Measurements from ENCODE around the gene CASP5.
"Not testable (repeated sequence)": the region's sequence is repeated elsewhere in the genome, so short reads cannot be mapped to it uniquely, and the experiment has no call there.

The CASP5 gene

DNA sequence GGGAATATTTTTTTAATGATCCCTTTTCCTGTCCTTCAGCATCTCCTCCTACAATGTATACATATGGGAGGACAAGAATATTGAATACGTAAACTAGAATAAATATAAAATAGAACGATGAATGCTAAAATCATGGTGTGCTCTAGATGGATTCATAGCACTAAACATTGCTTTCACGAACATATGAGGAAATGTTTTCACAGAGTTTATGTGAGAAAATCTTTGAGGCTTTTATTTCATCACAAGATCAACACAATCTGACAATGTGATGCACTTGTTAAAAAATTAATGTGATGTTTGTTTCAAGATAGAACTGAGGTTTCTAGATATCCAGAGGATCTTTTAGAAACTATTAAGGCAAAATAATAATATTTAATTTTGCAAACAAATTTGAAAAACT lies 19.2 kb upstream of the CASP5 start:
- no peak overlapping the region for H3K4me3 ChIP-seq (ENCODE audit: control insufficient read depth, low read depth, low read length)
- DNase-seq (ENCODE audit: low read depth) = no peak
- TF ChIP-seq, protein P1, sequence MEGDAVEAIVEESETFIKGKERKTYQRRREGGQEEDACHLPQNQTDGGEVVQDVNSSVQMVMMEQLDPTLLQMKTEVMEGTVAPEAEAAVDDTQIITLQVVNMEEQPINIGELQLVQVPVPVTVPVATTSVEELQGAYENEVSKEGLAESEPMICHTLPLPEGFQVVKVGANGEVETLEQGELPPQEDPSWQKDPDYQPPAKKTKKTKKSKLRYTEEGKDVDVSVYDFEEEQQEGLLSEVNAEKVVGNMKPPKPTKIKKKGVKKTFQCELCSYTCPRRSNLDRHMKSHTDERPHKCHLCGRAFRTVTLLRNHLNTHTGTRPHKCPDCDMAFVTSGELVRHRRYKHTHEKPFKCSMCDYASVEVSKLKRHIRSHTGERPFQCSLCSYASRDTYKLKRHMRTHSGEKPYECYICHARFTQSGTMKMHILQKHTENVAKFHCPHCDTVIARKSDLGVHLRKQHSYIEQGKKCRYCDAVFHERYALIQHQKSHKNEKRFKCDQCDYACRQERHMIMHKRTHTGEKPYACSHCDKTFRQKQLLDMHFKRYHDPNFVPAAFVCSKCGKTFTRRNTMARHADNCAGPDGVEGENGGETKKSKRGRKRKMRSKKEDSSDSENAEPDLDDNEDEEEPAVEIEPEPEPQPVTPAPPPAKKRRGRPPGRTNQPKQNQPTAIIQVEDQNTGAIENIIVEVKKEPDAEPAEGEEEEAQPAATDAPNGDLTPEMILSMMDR (conservative IDR thresholded peaks at IDR 0.05; ENCODE audit: control insufficient read depth, insufficient read depth, low read depth, low read length) = no peak

DNA sequence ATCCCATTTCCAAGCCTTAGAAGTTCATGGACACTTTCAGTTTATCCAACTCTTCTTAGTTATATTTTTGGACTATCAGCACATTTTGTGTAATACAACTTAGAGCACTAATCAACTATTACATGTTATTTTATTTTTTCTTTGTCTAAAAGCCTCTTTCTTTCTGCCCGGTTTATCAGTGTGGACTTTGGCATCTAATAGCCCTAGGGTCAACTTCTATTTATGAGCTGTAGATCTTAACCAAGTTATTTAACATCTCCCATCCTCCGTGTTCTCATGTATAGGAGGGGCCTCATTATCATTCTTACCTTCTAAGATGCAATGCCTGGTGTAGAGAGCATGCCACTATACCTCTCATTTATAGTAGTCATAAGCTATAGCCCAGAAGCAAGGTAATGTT lies 17.7 kb upstream of the CASP5 start:
- DNase-seq (ENCODE audit: low read depth) = no peak
- no peak overlapping the region for H3K4me3 ChIP-seq (ENCODE audit: control insufficient read depth, low read depth, low read length)
- TF ChIP-seq, protein P1 (conservative IDR thresholded peaks at IDR 0.05; ENCODE audit: control insufficient read depth, insufficient read depth, low read depth, low read length) = no peak

DNA sequence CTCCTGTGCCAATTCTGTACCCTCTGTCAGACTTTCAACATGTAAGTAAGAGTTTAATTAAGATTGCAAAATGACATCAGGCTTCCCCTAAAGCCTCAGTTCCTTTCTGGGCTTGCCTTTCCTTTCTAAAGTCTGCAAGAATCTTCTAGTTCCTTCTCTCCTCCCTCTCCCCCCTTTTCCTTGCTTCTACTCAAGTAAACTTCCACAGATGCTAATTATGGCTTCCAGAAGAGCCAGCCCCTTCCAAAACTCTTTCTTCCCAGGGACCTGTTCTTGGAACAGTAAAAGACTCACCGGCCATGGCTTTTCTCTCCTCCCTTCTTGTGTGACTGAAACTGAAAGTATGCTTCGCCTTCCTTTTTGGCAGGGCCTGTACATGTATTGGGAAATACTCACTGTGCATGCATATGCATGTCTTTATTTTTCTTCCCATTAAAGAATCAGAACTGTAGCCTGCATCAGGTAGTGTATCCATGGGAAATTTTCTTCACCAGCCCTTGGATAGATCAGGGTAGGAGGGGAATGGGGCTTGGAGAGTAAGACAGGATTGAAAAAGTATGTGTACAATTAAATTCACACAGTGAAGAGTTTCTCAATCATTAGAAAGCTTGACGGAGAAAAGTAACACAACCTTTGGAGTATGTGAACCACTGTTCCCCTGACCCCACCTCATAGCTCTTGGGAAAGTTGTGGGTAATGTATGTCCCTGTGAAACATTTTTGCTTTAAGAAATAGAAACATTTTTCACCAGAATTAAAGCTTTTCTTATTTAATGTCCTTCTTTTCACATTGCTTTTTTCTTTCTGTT lies 12.0 kb upstream of the CASP5 start, which contains the start of gene CASP1:
Gene CASP1, minus strand, starts transcription at position 332 of the 808 bp plus-strand sequence. Its CDS starts 31 bp downstream, at position 301.
- TF ChIP-seq, protein P1 (conservative IDR thresholded peaks at IDR 0.05; ENCODE audit: control insufficient read depth, insufficient read depth, low read depth, low read length) = no peak
- peak within 1 kb of the TSS; percentile 25 for H3K4me3 ChIP-seq (ENCODE audit: control insufficient read depth, low read depth, low read length)
- peak; percentile 83 for DNase-seq (ENCODE audit: low read depth)

DNA sequence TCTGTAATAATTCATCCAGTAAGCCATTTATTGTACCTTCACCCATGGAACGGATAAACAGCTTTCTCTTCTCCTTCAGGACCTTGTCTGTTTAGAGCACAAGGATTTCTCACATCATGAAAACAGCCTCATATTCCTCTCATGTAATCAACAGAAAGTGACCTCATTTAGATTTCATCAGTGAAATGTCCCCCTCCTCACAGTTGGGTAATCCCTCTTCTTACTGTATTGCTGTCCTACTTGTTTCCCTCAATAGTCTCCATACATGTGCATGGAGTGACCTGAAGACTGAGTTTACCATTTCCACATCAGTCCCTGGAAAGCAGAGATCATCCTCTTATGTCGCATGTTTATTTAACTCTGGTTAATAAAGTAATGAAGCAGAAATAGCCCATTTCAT lies 11.4 kb upstream of the CASP5 start:
- H3K4me3 ChIP-seq (ENCODE audit: control insufficient read depth, low read depth, low read length) = not testable (repeated sequence)

DNA sequence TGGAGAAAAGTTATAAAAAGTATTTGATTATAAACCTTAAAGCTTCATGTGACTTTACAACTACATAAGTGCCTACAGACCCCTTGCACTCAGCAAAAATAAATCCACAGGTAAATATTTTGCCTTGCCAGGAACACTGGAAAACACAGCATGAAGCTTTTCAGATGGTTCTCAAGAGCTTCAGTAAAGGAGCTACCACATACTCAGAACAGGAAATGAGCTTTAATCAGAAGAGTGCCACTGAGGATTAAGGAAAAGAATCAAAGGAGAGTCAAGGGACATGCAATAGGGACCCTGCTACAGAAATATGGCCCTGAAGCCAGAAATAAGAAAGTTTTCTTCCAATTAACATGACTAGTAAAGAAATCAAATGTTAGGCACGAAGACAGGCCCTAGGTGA lies 10.8 kb upstream of the CASP5 start:
- TF ChIP-seq, protein P1 (conservative IDR thresholded peaks at IDR 0.05; ENCODE audit: control insufficient read depth, insufficient read depth, low read depth, low read length) = no peak
- H3K4me3 ChIP-seq (ENCODE audit: control insufficient read depth, low read depth, low read length) = no peak overlapping the region
- no peak for DNase-seq (ENCODE audit: low read depth)

More for the DNA sequence above, 11.4 kb upstream of the CASP5 start:
- not testable (repeated sequence) for DNase-seq (ENCODE audit: low read depth)

DNA sequence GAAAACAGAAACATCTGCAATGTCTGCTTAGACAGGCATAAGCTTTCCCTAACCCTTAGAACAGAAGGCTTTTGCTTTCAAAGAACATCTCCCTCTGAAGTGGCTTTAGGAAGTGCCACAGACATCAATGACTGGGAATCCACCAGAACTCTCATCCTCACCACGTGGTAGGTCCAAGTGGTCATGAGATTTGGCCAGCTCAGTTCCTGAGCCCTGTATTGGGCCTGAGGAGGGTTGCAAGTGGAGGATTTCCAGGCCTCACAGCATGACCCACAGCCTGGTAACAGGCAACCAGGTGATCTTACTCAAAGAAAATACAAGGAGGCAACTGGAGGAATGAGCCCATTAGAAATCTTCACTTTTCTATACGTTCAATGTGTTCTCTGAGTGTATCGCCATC lies 10.4 kb upstream of the CASP5 start:
- DNase-seq (ENCODE audit: low read depth) = no peak
- TF ChIP-seq, protein P1 (conservative IDR thresholded peaks at IDR 0.05; ENCODE audit: control insufficient read depth, insufficient read depth, low read depth, low read length) = no peak

DNA sequence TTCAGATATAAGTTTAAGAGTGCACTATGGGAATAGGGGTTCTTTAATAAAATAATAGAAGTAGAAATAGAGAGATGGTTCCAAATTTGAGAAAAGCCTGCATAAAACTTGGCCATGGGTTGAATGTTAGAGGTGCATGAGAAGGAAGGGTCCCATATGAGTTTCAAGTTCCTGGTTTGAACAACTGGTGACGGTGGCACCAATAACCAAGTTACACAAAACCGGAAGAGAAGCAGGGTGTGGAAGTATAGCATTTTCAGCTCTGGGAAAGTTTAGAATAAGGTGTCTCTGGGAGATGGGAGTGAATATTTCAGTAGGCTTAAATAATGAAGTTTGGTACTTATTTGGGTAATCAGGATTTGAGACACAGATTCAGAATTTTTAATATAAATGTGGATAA lies 9.5 kb upstream of the CASP5 start:
- TF ChIP-seq, protein P1 (conservative IDR thresholded peaks at IDR 0.05; ENCODE audit: control insufficient read depth, insufficient read depth, low read depth, low read length) = no peak
- no peak overlapping the region for H3K4me3 ChIP-seq (ENCODE audit: control insufficient read depth, low read depth, low read length)
- DNase-seq (ENCODE audit: low read depth) = no peak

More for the DNA sequence above, 10.4 kb upstream of the CASP5 start:
- H3K4me3 ChIP-seq (ENCODE audit: control insufficient read depth, low read depth, low read length) = no peak overlapping the region
